Neuronal stem cell (in vitro differentiated cells): Measurements from ENCODE around the gene C20orf173.

Experiments used
- DNase-seq: peaks from one replicate; pipeline ENCODE4 v3.0.0-alpha.2; 2013; ENCODE audit warnings: low spot score
- H2AFZ ChIP-seq: one replicate; pipeline ENCODE4 v1.6.1; 2013; ENCODE audit warnings: mild to moderate bottlenecking, low read length, inconsistent platforms
- H2AK5ac ChIP-seq: 2 replicates; pipeline ENCODE4 v1.6.1; 2013; ENCODE audit warnings: low read depth, mild to moderate bottlenecking, inconsistent platforms, low read length, moderate library complexity, mixed read lengths
- H2BK120ac ChIP-seq: 2 replicates; pipeline ENCODE4 v1.6.1; 2013; ENCODE audit warnings: low read depth, mild to moderate bottlenecking, inconsistent platforms, low read length, moderate library complexity, mixed read lengths
- H2BK12ac ChIP-seq: one replicate; pipeline ENCODE4 v1.6.1; 2013; ENCODE audit warnings: low read length, inconsistent platforms
- H2BK15ac ChIP-seq: 2 replicates; pipeline ENCODE4 v1.6.1; 2013; ENCODE audit warnings: mild to moderate bottlenecking, low read length, inconsistent platforms, mixed read lengths
- H2BK5ac ChIP-seq: one replicate; pipeline ENCODE4 v1.6.1; 2013; ENCODE audit warnings: inconsistent platforms, mild to moderate bottlenecking, low read length, moderate library complexity
- H3K14ac ChIP-seq: one replicate; pipeline ENCODE4 v1.6.1; 2013; ENCODE audit warnings: low read length, inconsistent platforms
- H3K18ac ChIP-seq: 2 replicates; pipeline ENCODE4 v1.6.1; 2013; ENCODE audit warnings: low read length, inconsistent platforms
- H3K23ac ChIP-seq: 2 replicates; pipeline ENCODE4 v1.6.1; 2013; ENCODE audit warnings: low read depth, mild to moderate bottlenecking, mixed read lengths, low read length, inconsistent platforms; ENCODE audit not compliant: poor library complexity
- H3K27ac ChIP-seq: replicated peaks from 3 replicates; pipeline ENCODE4 v1.5.1; 2013; ENCODE audit warnings: low read length, inconsistent platforms
- H3K27me3 ChIP-seq, 3 experiments: 2 replicates each; pipeline ENCODE4 v1.6.1; 2013; ENCODE audit warnings: low read length in 3 of 3, mild to moderate bottlenecking in 2 of 3, inconsistent platforms in 1 of 3, low read depth in 1 of 3, mixed read lengths in 1 of 3, moderate library complexity in 1 of 3; ENCODE audit not compliant: control insufficient read depth in 3 of 3, insufficient read depth in 3 of 3
- H3K36me3 ChIP-seq, 2 donors: replicated peaks in 1 of 2; 2 replicates each; pipeline ENCODE4 v1.6.1; 2013; ENCODE audit warnings: low read length in 2 of 2; ENCODE audit not compliant: control insufficient read depth in 2 of 2, insufficient read depth in 2 of 2
- H3K4ac ChIP-seq: 2 replicates; pipeline ENCODE4 v1.6.1; 2013; ENCODE audit warnings: inconsistent platforms, mild to moderate bottlenecking, low read length, moderate library complexity
- H3K4me1 ChIP-seq, 2 donors: 1 replicate in 1 of 2; 2 replicates in 1 of 2; pipeline ENCODE4 v1.6.1; 2013; ENCODE audit warnings: low read length in 2 of 2, low read depth in 1 of 2; ENCODE audit not compliant: control insufficient read depth in 2 of 2, insufficient read depth in 1 of 2
- H3K4me2 ChIP-seq: one replicate; pipeline ENCODE4 v1.6.1; 2013; ENCODE audit warnings: mild to moderate bottlenecking, low read length, inconsistent platforms; ENCODE audit not compliant: insufficient read depth, poor library complexity, severe bottlenecking
- H3K4me3 ChIP-seq, 2 donors: 2 replicates each; pipeline ENCODE4 v1.5.1; 2013; ENCODE audit warnings: low read length in 2 of 2, mild to moderate bottlenecking in 2 of 2, inconsistent platforms in 1 of 2, moderate library complexity in 1 of 2
- H3K79me1 ChIP-seq: one replicate; pipeline ENCODE4 v1.6.1; 2013; ENCODE audit warnings: low read depth, mild to moderate bottlenecking, inconsistent platforms, low read length, moderate library complexity
- H3K9ac ChIP-seq: one replicate; pipeline ENCODE4 v1.6.1; 2013; ENCODE audit warnings: mild to moderate bottlenecking, low read depth, low read length, inconsistent platforms; ENCODE audit not compliant: poor library complexity
- H3K9me3 ChIP-seq, 2 donors: replicated peaks in 1 of 2; 2 replicates each; pipeline versions ENCODE3 to v1.6.1; 2013; ENCODE audit warnings: low read length in 2 of 2, mild to moderate bottlenecking in 2 of 2, inconsistent platforms in 1 of 2, low read depth in 1 of 2, mixed read lengths in 1 of 2, moderate library complexity in 1 of 2; ENCODE audit not compliant: control insufficient read depth in 2 of 2, insufficient read depth in 1 of 2
- H4K8ac ChIP-seq: one replicate; pipeline ENCODE4 v1.6.1; 2013; ENCODE audit warnings: low read depth, mild to moderate bottlenecking, inconsistent platforms, low read length, moderate library complexity
- H4K91ac ChIP-seq: one replicate; pipeline ENCODE4 v1.6.1; 2013; ENCODE audit warnings: low read length, low read depth, mild to moderate bottlenecking, inconsistent platforms; ENCODE audit not compliant: poor library complexity
- WGBS, 2 donors: extraction: QIAGEN DNeasy Blood & Tissue Kit; methylation state at CpG; one replicate each; pipeline ENCODE4 v1.1.7; 2013; ENCODE audit warnings: missing lambda C conversion rate in 2 of 2, mixed read lengths in 1 of 2; ENCODE audit not compliant: insufficient read length in 2 of 2, insufficient replicate concordance in 1 of 2; ENCODE audit errors: extremely low coverage in 2 of 2; 5-methylcytosine and 5-hydroxymethylcytosine counted together

Gene C20orf173

DNA sequence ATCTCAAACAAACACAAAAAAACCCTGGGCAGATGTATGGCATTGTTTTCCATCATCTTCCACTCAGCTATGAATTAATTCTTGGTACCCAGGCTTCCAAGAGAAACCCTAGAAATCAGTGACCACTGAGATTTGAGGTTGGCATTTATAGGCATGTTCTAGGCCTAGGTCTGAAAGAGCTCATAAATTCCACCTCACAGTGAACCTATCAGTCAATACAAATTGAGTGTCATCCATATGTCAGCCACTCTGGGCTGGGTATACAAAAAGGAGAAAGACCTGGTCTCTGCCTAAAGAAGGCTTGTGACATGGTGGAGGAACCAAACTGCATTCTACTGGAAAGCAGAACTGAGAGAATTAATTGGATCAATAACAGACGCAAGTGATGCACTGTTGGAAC is 30.2 kb downstream of the C20orf173 start:
- Histone ChIP-seq H3K4me1 (no peaks in the 10 kb centered on the region), H3K36me3 (peaks cover 59 to 98% of the 10 kb centered on the region in 2 donors), H2BK12ac (no peak overlapping the region), H4K8ac (no peak overlapping the region), H2AFZ (no peak overlapping the region), H3K27me3 (no peaks in the 10 kb centered on the region), H3K4me2 (no peak overlapping the region), H3K23ac (no peak overlapping the region), H3K4me3 (no peak overlapping the region), H2BK15ac (no peak overlapping the region), H3K9ac (no peak overlapping the region), H3K27ac (no peak overlapping the region), H2BK5ac (no peak overlapping the region), H2AK5ac (no peak overlapping the region), H3K4ac (no peak overlapping the region), H3K14ac (no peak overlapping the region), H3K9me3 (no peaks in the 10 kb centered on the region), H2BK120ac (no peak overlapping the region), H3K79me1 (no peaks in the 10 kb centered on the region), H4K91ac (no peak overlapping the region), H3K18ac (no peak overlapping the region)
- no peak for DNase-seq
- WGBS, 2 donors = no CpG with 5 or more reads among the region's 1 CpG

DNA sequence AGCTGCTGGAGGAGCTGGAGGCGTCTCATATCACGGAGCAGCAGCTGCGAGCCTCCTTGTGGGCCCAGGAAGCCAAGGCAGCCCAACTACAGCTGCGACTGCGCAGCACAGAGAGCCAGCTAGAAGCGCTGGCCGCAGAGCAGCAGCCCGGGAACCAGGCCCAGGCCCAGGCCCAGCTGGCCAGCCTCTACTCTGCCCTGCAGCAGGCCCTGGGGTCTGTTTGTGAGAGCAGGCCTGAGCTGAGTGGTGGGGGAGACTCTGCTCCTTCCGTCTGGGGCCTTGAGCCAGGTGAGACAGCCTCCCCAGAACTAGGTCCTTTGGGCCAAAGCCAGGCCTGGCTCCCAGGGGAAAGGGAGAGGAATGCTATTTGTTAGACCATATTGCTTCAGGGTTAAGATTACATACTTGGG is 31.7 kb downstream of the C20orf173 start:
- Histone ChIP-seq H3K18ac (no peak overlapping the region), H3K4me3 (no peak overlapping the region), H3K23ac (peak overlapping the region; percentile 32), H3K4me2 (no peak overlapping the region), H3K36me3 (peaks cover 53 to 98% of the 10 kb centered on the region in 2 donors), H3K4me1 (no peaks in the 10 kb centered on the region), H3K14ac (no peak overlapping the region), H4K8ac (no peak overlapping the region), H3K9ac (no peak overlapping the region), H2BK120ac (no peak overlapping the region), H3K79me1 (no peaks in the 10 kb centered on the region), H3K4ac (no peak overlapping the region), H3K9me3 (no peaks in the 10 kb centered on the region), H3K27me3 (no peaks in the 10 kb centered on the region), H2AFZ (no peak overlapping the region), H2BK5ac (no peak overlapping the region), H2BK12ac (no peak overlapping the region), H4K91ac (no peak overlapping the region), H2BK15ac (no peak overlapping the region), H3K27ac (no peak overlapping the region), H2AK5ac (no peak overlapping the region)
- no peak for DNase-seq
- no CpG with 5 or more reads among the region's 9 CpGs for WGBS, 2 donors

DNA sequence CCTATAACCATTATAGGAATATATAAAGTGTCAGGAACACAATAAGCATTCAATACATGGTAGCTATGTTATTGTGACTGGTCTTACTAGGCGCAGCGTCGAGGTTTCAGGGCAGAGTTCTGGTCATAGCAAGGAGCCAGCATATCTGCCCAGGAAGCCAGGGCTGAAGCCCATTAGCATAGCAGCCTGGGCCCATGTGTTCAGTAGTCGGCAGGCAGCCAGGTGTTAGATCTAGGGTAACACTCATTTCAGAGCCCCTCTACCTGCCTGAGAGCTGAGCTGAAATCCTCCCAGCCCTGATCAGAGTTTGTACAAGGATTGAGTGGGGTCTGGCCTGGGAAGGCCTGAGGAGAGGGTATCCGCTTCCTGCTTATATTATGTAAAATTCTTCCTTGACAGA is 32.1 kb downstream of the C20orf173 start:
- Histone ChIP-seq H3K4me1 (no peaks in the 10 kb centered on the region), H3K14ac (no peak overlapping the region), H2BK12ac (no peak overlapping the region), H3K4me2 (no peak overlapping the region), H2BK120ac (no peak overlapping the region), H3K27ac (no peak overlapping the region), H4K8ac (no peak overlapping the region), H4K91ac (no peak overlapping the region), H3K79me1 (no peaks in the 10 kb centered on the region), H3K4ac (no peak overlapping the region), H3K27me3 (no peaks in the 10 kb centered on the region), H3K36me3 (peaks cover 51 to 98% of the 10 kb centered on the region in 2 donors), H3K9ac (no peak overlapping the region), H3K18ac (no peak overlapping the region), H2BK15ac (no peak overlapping the region), H3K9me3 (no peaks in the 10 kb centered on the region), H2AK5ac (no peak overlapping the region), H3K23ac (no peak overlapping the region), H2AFZ (no peak overlapping the region), H3K4me3 (no peak overlapping the region), H2BK5ac (no peak overlapping the region)
- no CpG with 5 or more reads among the region's 5 CpGs for WGBS, 2 donors
- DNase-seq = no peak

- no peaks in the 10 kb centered on the region for H3K9me3 ChIP-seq
- H2BK5ac ChIP-seq = no peak overlapping the region
- H3K4me1 ChIP-seq = no peaks in the 10 kb centered on the region
- no peak overlapping the region for H3K14ac ChIP-seq
- H2BK12ac ChIP-seq = no peak overlapping the region
- no peak overlapping the region for H2AK5ac ChIP-seq
- no peak overlapping the region for H3K27ac ChIP-seq
- H4K91ac ChIP-seq = no peak overlapping the region
- no peak overlapping the region for H3K4ac ChIP-seq
- H3K18ac ChIP-seq = no peak overlapping the region
- no peak overlapping the region for H3K4me2 ChIP-seq
- no peak overlapping the region for H2BK120ac ChIP-seq
- no peak overlapping the region for H2AFZ ChIP-seq
- no peak for DNase-seq
- no peak overlapping the region for H3K9ac ChIP-seq
- H3K4me3 ChIP-seq = no peak overlapping the region
- no CpG with 5 or more reads among the region's 3 CpGs for WGBS, 2 donors
- H3K27me3 ChIP-seq = no peaks in the 10 kb centered on the region
- no peak overlapping the region for H3K23ac ChIP-seq
- H4K8ac ChIP-seq = no peak overlapping the region
- H2BK15ac ChIP-seq = no peak overlapping the region
- H3K36me3 ChIP-seq = peaks cover 47 to 98% of the 10 kb centered on the region in 2 donors
- no peaks in the 10 kb centered on the region for H3K79me1 ChIP-seq
Observed at GRCh38 chr20:35496481-35496880, 33.0 kb downstream of the C20orf173 start.
